Astrocyte (in vitro differentiated cells and primary cell): ENCODE data around the gene PINLYP. TPM values are rescaled to one million over a fixed set of nuclear protein-coding genes. Genes with fewer than 3 reads are reported as not detected.

Source experiments
- DNase-seq: peaks from one replicate; pipeline ENCODE4 v3.0.0-alpha.2; 2010; ENCODE audit warnings: low read depth
- FAIRE-seq: peaks from 2 replicates; lab custom pipeline; 2011; peaks lifted over from hg19 to GRCh38; lab: Jason Lieb, UNC
- H2AFZ ChIP-seq: 2 replicates; pipeline ENCODE4 v1.6.0; 2012; ENCODE audit warnings: low read depth, low read length, inconsistent platforms
- H3K27ac ChIP-seq: 2 replicates; pipeline ENCODE4 v1.5.1; 2011; ENCODE audit warnings: low read depth, low read length, inconsistent platforms
- H3K27me3 ChIP-seq: 2 replicates; pipeline ENCODE4 v1.6.0; 2011; ENCODE audit warnings: low read length, inconsistent platforms; ENCODE audit not compliant: insufficient read depth
- H3K36me3 ChIP-seq: 2 replicates; pipeline ENCODE4 v1.5.1; 2011; ENCODE audit warnings: low read length, inconsistent platforms; ENCODE audit not compliant: insufficient read depth
- H3K4me1 ChIP-seq: 2 replicates; pipeline ENCODE4 v1.5.1; 2011; ENCODE audit warnings: low read length, inconsistent platforms; ENCODE audit not compliant: insufficient read depth
- H3K4me2 ChIP-seq: 2 replicates; pipeline ENCODE4 v1.6.0; 2012; ENCODE audit warnings: low read length, inconsistent platforms
- H3K4me3 ChIP-seq: 2 replicates; pipeline ENCODE4 v1.5.1; 2011; ENCODE audit warnings: low read depth, mild to moderate bottlenecking, low read length, inconsistent platforms; ENCODE audit not compliant: insufficient read depth
- H3K79me2 ChIP-seq: 2 replicates; pipeline ENCODE4 v1.6.0; 2012; ENCODE audit warnings: mild to moderate bottlenecking, low read length, inconsistent platforms; ENCODE audit not compliant: insufficient read depth
- H3K9ac ChIP-seq: 2 replicates; pipeline ENCODE4 v1.6.0; 2012; ENCODE audit warnings: mild to moderate bottlenecking, low read length, inconsistent platforms
- H3K9me3 ChIP-seq: 2 replicates; pipeline ENCODE4 v1.5.1; 2012; ENCODE audit warnings: low read depth, mild to moderate bottlenecking, low read length, inconsistent platforms; ENCODE audit not compliant: insufficient read depth
- H4K20me1 ChIP-seq: 2 replicates; pipeline ENCODE4 v1.6.0; 2012; ENCODE audit warnings: low read length, inconsistent platforms; ENCODE audit not compliant: insufficient read depth
- H3K27ac Mint-ChIP-seq: one replicate; pipeline ENCODE4 v1.8.0; 2021; ENCODE audit warnings: mild to moderate bottlenecking, mixed read lengths; ENCODE audit not compliant: unreplicated experiment
- H3K27me3 Mint-ChIP-seq: one replicate; pipeline ENCODE4 v1.8.0; 2021; ENCODE audit warnings: low read depth, mixed read lengths; ENCODE audit not compliant: unreplicated experiment
- H3K36me3 Mint-ChIP-seq: one replicate; pipeline ENCODE4 v1.8.0; 2021; ENCODE audit warnings: low read depth, mixed read lengths; ENCODE audit not compliant: unreplicated experiment
- H3K4me1 Mint-ChIP-seq: one replicate; pipeline ENCODE4 v1.8.0; 2021; ENCODE audit warnings: low read depth, mixed read lengths; ENCODE audit not compliant: unreplicated experiment
- H3K4me3 Mint-ChIP-seq: one replicate; pipeline ENCODE4 v1.8.0; 2021; ENCODE audit warnings: mild to moderate bottlenecking, moderate library complexity, mixed read lengths; ENCODE audit not compliant: unreplicated experiment
- H3K9me3 Mint-ChIP-seq: one replicate; pipeline ENCODE4 v1.8.0; 2021; ENCODE audit warnings: mild to moderate bottlenecking, mixed read lengths; ENCODE audit not compliant: unreplicated experiment
- EZH2 ChIP-seq: IDR thresholded peaks from 2 replicates; pipeline ENCODE4 v1.6.1; 2012; ENCODE audit warnings: mild to moderate bottlenecking, low read length, inconsistent platforms; ENCODE audit not compliant: insufficient read depth
- total RNA-seq: library from RNA; stranded (reverse); gene quantifications from 2 replicates; pipeline ENCODE4 v1.2.1, GENCODE V29; 2021
- TF ChIP-seq, protein P1 (sequence below): IDR thresholded peaks from 2 replicates; pipeline ENCODE4 v1.5.1; 2011; ENCODE audit warnings: low read depth, mild to moderate bottlenecking, inconsistent platforms, low read length, moderate library complexity; ENCODE audit not compliant: insufficient read depth

Gene PINLYP
- total RNA-seq, 1 donor from 2014 or later = 0.30 TPM

DNA sequence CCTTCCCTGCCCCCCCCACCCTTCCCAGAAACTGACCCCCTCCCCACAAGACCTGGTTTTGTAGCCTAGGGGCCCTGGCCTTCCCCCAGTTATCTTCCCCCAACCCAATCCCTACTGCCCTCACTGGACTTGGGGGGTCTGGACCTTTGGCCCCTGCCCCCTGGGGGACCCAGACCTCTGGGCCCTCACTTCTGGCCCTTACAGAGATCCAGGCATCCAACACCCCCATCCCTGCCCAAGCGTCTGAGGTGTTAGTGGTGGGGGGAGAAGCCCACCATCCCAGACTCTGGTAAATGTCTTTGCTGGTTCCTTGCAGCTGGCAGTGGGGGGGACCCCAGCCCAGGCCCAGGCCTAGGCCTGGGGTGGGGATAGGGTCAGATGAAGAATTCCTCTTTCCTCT is 47.4 kb downstream of the PINLYP start:
- H3K9me3 ChIP-seq = no peaks in the 10 kb centered on the region
- Mint-ChIP-seq H3K4me3 (no peak overlapping the region), H3K36me3 (peaks cover 1% of the 10 kb centered on the region), H3K9me3 (no peaks in the 10 kb centered on the region), H3K27me3 (no peaks in the 10 kb centered on the region), H3K27ac (no peak overlapping the region), H3K4me1 (peaks cover 4% of the 10 kb centered on the region)
- peaks cover 16% of the 10 kb centered on the region for H3K4me1 ChIP-seq
- no peaks in the 10 kb centered on the region for H3K27me3 ChIP-seq
- H3K9ac ChIP-seq = no peak overlapping the region
- H3K27ac ChIP-seq = no peak overlapping the region
- no peaks in the 10 kb centered on the region for H4K20me1 ChIP-seq
- FAIRE-seq (no peak), DNase-seq (no peak)
- H3K36me3 ChIP-seq = no peaks in the 10 kb centered on the region
- TF ChIP-seq EZH2 = no peak
- TF ChIP-seq, protein P1, sequence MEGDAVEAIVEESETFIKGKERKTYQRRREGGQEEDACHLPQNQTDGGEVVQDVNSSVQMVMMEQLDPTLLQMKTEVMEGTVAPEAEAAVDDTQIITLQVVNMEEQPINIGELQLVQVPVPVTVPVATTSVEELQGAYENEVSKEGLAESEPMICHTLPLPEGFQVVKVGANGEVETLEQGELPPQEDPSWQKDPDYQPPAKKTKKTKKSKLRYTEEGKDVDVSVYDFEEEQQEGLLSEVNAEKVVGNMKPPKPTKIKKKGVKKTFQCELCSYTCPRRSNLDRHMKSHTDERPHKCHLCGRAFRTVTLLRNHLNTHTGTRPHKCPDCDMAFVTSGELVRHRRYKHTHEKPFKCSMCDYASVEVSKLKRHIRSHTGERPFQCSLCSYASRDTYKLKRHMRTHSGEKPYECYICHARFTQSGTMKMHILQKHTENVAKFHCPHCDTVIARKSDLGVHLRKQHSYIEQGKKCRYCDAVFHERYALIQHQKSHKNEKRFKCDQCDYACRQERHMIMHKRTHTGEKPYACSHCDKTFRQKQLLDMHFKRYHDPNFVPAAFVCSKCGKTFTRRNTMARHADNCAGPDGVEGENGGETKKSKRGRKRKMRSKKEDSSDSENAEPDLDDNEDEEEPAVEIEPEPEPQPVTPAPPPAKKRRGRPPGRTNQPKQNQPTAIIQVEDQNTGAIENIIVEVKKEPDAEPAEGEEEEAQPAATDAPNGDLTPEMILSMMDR = no peak
- H3K4me3 ChIP-seq = no peak overlapping the region
- H2AFZ ChIP-seq = no peak overlapping the region
- no peak overlapping the region for H3K4me2 ChIP-seq
- peaks cover 20% of the 10 kb centered on the region for H3K79me2 ChIP-seq

DNA sequence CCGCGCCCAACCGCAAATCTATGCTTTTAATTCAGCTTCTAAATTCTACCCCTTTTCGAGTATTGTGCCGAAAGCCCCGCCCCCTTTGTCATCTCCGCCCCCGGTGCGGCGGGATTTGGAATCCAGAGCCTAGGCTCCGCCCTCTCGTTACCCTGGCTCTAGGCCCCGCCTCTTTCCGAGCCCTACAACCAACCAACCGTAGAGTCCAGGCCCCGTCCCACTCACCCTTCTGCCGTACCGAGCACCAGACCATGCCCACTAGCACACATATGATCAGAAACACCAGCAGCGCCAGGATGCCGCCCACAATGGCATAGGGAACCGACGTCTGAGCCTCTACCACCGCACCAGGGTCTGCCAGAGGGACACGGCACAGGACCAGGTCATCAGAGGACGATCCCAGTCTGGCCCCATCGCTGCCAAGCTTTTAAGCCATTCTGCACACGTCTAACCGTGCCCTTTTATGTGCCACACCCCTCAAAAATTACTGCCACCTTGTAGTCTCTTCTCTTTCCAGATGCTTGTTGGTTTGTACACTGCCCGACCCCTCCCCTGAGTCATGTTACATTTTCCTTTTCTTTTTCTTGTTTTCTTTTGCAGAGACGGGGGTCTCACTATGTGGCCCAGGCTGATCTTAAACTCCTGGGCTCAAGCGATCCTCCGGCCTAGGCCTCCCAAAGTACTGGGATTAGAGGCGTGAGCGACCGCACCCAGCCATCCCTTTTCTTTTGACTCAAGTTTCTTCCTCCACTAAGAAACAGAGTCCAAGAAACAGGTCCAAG is 48.5 kb downstream of the PINLYP start:
- peaks cover 10% of the 10 kb centered on the region for H3K79me2 ChIP-seq
- no peak overlapping the region for H3K4me2 ChIP-seq
- no peaks in the 10 kb centered on the region for H3K27me3 ChIP-seq
- H3K27ac Mint-ChIP-seq = no peak overlapping the region
- no peaks in the 10 kb centered on the region for H3K9me3 Mint-ChIP-seq
- no peak for DNase-seq
- peaks cover 4% of the 10 kb centered on the region for H3K4me1 Mint-ChIP-seq
- no peak overlapping the region for H3K27ac ChIP-seq
- H3K27me3 Mint-ChIP-seq = no peaks in the 10 kb centered on the region
- H3K4me3 Mint-ChIP-seq = no peak overlapping the region
- no peak overlapping the region for H2AFZ ChIP-seq
- H3K4me3 ChIP-seq = no peak overlapping the region
- H3K4me1 ChIP-seq = peaks cover 7% of the 10 kb centered on the region
- H3K36me3 Mint-ChIP-seq = peaks cover 1% of the 10 kb centered on the region
- H3K9me3 ChIP-seq = no peaks in the 10 kb centered on the region
- no peak overlapping the region for H3K9ac ChIP-seq
- no peak for FAIRE-seq
- H4K20me1 ChIP-seq = no peaks in the 10 kb centered on the region
- no peak for TF ChIP-seq EZH2
- TF ChIP-seq, protein P1 = no peak
- H3K36me3 ChIP-seq = no peaks in the 10 kb centered on the region

DNA sequence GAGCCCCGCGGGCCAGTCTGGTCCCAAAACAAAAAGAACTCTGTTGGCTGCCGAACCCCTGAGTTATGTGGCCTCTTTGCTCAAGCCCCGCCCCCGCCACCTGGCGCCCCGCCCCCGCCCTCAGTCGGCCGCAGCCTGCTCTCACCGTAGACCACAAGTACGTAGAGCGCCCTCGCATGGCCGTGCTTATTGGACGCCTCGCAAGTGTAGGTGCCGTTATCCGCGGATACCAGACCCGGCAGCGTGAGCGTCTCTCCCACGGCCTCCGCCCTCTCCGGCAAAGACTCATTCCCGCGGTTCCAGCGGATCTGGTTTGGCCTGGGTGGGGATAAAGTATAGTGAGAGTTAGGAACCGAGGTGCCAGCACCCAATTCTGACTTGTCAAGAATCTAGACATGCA is 49.3 kb downstream of the PINLYP start:
- Mint-ChIP-seq H3K27me3 (no peaks in the 10 kb centered on the region), H3K4me3 (no peak overlapping the region), H3K27ac (no peak overlapping the region), H3K9me3 (no peaks in the 10 kb centered on the region), H3K4me1 (peaks cover 4% of the 10 kb centered on the region), H3K36me3 (peaks cover 1% of the 10 kb centered on the region)
- no peak for TF ChIP-seq EZH2
- TF ChIP-seq, protein P1 = no peak
- Histone ChIP-seq H3K27ac (no peak overlapping the region), H3K9me3 (no peaks in the 10 kb centered on the region), H3K4me1 (peaks cover 6% of the 10 kb centered on the region), H3K36me3 (no peaks in the 10 kb centered on the region), H4K20me1 (no peaks in the 10 kb centered on the region), H3K27me3 (no peaks in the 10 kb centered on the region), H3K4me2 (no peak overlapping the region), H3K79me2 (peaks cover 5% of the 10 kb centered on the region), H3K4me3 (no peak overlapping the region), H3K9ac (no peak overlapping the region), H2AFZ (no peak overlapping the region)
- DNase-seq (no peak), FAIRE-seq (no peak)
